Measurements from ENCODE around the gene PTTG1IP.

- TF ChIP-seq CTCF (IDR thresholded peaks at IDR 0.05): no peak
- no peak for TF ChIP-seq ZFX (IDR thresholded peaks at IDR 0.05; ENCODE audit: borderline replicate concordance)
Measured at GRCh38 chr21:44878053-44878982, 4.8 kb upstream of the PTTG1IP start.

All from 22Rv1 (cell line).